ENCODE measurements around the gene EPHB1.

DNA sequence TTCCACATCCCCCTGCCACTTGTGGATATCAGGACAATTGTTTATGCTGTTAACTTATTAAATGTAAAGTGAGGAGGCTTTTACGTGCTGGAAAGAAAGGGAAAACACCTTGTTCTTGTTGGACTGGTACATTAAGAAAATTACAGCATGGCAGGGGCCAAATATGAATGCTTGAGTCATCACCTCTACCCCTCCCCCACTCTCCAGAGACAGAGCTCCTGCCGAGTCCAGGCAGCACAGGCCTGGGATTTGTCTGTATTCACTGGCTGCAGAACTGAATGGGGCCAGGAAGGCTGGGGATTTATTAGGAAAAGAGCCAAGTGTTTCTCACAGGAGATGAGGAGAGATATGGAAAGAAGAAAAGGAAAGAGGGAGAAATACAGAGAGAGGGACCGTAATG is 308.9 kb downstream of the EPHB1 start:
- TF ChIP-seq CTCF (IDR thresholded peaks at IDR 0.05; ENCODE audit: low read length) (no peak), EZH2 (IDR thresholded peaks at IDR 0.05; ENCODE audit: borderline replicate concordance, low read length) (no peak)
